NCI-H748 (cell line): ENCODE results near the gene WWC2.

Source experiments
- DNase-seq: peaks from one replicate; lab custom pipeline; 2025; ENCODE audit not compliant: unreplicated experiment; lab: John Stamatoyannopoulos, UW

The WWC2 gene

DNA sequence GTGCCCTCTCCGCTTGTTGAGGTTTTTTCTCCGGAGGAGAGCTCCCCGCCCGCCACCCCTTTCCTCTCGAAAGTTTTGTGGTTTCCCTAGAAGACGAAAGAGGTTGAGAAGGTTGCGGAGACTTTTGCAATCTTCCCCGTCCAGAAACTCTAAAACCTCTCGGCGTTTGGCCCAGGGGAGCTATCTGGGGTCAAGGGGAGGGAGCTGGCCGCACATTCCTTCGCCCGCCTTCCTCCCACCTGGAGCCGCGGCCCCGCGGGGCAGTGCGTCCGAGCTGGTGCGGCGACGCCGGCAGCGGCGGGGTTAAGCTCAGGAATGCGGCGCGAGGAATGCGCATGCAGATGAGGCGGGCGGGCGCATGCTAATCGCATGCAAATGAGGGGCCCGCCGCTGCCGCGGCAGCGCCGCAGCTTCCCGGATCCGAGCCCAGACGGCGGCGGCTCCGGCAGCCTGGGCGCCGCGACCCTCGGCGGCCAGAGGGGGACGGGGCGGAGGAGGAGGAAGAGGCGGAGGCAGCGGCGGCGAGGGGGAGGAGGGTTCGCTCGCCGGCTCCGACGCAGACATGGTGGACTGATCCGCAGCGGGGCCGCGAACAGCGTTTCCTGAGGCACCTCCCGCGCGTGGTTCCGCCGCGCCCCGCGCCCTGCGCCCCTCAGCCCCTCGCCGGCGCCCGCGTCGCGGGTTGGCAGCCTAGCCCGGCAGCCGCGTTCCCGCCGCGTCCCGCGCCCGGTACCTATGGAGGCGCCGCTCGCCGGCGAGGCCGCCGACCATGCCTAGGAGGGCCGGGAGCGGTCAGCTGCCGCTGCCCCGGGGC, at the start of gene WWC2:
Gene WWC2, plus strand, starts transcription at position 535 of the 814 bp plus-strand sequence. Its CDS starts 235 bp downstream, at position 770.
- peak; percentile 79 for DNase-seq

DNA sequence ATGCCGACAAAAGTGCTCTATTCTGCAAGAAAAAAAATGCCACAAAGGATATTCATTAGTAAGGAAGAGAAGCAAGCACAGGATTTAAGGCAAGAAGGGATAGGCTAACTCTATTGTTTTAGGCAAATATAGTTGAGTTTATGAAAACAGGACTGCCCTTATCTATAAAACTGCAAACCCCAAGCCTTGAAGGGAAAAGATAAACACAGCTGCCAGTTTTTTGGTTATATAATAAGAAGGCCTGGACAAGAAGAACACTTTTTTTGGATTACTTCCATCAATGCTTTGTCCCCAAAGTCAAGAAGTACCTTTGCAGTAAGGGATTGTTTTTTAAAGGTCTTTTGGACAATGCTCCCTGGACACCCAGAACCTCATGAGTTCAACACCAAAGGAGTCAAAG, 45.4 kb upstream of the WWC2 start:
- DNase-seq: no peak

DNA sequence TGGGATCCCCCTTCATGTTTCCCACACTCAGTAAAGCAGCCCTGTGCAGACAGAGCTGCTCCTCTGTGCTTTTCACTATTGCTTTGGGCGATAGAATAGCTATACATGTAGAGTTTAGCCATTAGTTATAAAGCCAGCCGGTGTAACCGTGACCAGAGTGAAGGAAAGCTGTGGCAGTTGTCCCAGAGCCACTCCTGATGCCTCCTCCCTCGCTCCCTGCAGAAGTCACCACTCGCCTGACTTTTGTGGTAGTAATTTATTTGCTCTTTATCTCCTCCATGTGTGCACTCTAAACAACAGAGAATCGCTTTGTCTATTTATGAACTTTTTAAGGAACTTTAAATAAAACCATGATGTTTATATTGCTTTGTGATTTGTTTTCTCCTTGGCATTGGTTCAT, 41.8 kb upstream of the WWC2 start:
- DNase-seq: no peak

DNA sequence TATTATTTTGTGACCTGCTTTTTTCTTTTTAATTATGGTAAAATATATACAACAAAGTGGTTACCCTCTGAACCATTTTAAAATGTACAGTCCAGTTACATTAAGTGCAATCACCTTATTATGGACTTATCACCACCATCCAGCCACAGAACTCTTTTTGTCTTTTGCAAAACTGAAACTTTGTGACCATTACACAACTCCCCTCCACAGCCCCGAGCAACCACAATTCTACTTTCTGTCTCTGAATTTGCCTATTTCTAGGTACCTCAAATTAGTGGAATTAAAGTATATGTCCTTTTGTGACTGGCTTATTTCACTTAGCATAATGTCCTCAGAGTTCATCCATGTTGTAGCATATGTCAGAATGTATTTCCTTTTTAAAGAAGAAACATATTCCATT, 39.3 kb upstream of the WWC2 start:
- DNase-seq: no peak

DNA sequence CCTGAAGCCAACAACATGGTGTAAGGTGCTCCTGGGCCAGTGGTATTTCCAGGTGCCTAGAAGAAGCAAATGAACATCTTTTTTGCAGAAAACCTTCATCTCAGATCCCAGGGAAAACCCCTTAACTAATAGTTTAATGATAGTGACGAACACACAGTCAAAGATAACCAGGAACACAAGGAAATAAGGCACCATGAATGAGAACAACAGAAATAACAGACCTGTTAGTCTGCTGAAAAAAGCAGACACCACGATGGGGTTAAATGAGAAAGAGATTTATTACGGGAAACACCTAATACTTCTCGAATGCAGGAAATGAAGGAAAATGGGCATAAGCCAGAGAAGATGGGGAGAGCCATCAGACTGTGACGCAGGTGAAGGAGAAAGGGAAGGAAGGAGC, 30.6 kb upstream of the WWC2 start:
- DNase-seq: no peak

DNA sequence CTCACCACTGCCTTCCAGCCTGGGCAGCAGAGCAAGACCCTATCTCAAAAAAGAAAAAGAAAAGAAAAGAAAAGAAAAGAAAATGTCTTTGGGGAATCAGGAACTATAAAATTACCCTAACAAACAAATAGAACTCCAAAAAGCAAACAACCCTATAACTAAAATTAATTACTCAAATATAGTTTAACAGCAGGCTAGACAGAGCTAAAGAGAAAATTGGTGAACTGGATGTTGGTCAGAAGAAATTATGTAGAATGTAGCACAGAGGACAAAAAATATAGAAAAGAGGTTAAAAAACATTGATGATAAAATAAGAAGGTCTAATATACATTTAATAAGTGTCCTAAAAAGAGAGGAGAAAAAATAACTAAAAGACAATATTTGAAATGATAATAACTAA, 27.8 kb upstream of the WWC2 start:
- DNase-seq: no peak

DNA sequence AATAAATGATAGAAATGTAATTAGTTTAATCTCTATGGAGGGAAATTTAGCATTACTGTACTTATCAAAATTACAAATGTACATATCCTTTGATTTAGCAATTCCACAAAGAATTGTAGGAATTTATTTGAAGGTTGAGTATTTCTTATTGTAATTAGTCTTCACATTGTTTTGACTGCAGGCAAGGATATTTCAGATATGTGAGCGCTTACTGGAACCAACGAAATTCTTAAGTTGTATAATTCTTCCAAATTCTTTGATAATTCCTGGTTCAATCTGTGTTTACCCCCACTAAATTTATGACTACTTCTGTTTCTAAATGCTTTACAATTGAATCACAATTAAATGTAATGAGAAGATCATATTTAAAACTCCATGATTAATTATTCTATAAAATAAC, 26.9 kb upstream of the WWC2 start:
- DNase-seq: no peak

DNA sequence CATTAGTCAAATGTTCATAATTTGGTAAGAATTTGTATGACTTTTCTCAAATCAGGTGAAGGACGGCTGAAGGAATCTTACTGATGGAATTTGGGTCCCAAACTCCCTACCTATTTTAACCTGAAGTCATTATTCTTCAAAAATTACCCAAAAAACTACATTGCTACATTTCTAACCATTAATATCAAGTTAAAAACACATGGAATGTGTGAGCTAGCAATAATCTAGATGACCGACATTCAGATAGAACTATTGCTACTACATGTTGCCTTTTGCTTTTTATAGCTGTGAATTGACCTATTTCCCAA, 25.3 kb upstream of the WWC2 start:
- no peak for DNase-seq

DNA sequence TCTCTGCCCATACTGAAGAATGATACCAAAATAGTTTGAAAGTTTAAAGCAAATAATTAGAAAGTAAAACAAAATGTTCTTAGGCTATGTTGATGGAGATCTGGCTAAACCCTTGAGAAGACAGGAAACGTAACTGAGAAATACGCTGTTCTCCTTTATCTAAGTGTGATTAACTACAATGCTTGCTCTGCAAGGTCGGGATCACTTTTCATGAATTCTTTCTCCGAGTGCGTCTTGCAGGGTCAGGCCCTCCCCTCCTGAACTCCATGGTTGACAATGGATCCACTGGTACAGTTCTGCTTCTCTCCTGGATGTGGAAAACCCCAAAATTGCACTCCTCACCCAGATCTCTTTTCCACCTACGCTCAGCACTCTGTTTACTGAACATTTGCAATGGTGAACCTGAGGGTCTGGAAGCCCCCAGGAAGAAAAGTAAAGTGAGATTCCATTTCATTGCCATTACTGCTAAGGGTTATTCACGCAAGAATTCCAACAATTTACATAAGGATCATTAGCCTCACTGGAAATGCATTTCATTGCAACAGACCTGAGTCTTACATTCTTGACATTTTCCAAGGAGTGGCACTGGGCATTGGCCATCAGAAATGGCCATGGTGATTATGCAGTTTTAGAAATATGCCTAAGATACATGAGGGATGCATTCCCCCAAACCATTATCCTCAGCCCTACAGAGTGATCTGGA, 24.6 kb upstream of the WWC2 start:
- no peak for DNase-seq

DNA sequence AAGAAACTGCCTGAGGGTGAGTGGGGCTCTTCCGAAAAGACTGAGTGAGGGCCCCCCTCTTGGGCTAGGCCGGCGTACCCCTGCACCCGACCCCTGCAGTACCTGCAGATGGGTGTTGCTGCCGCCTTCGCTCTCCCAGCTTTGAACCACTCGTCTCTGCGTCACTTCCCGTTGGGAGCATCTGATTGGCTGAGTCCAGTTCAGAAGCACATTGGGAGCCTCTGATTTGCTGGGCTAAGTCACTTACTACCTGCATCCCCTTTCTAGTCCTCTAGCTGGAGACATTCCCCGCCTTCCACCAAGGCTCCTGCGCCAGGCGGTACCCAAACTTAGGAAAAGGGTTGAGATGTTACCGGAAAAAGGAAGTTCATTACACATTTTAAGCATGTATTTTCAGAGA, 20.4 kb upstream of the WWC2 start:
- DNase-seq: no peak

DNA sequence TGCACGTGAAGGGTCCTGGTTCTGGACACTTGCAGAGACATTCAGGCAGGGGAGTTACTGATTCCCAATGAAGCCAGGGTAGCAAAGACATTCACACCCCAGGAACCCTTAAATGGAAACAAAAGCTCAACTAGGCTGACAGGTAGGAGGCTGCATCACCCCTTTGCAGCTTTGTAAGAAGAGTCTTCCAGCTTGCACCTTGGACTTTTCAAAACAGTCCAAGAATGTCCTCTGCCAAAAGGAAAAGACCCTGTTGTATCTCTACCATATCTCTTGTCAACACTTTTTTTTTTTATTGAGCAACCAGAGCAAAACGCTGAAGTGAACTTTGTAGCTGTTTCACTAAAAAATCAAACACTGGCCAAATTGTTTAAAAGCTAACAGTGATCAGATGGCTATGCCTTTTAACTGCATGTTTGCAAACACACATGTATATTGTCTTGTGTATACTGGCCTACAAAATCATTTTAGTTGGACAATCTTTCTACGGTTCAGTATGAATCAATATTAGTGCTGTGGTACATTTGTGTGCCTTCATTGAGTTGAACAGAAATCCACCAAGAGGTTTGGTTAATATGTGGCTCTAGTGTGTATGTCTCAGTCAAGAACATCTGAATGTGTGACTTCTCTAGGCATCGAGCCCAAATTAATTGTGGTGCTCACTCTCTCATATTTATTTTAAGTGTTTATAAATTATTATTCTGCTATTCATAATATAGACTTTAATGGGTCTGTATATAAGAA, 18.5 kb upstream of the WWC2 start:
- DNase-seq: no peak

DNA sequence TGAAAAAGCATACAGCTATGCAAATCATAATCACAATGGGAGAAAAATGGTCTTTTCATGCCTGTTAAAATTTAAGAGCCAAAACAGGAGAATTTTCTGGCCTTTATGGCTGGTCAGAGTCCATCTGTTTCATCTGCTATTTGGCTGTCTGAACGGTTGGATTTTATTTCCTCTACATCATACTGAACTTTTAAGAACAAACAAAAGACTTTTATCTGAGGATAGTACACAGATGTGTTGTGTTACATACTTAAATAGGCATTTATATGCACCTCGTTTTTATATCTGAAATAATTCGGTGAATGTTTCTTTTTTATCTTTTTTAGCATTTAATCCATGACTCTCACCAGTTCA, 18.0 kb upstream of the WWC2 start:
- DNase-seq: no peak

DNA sequence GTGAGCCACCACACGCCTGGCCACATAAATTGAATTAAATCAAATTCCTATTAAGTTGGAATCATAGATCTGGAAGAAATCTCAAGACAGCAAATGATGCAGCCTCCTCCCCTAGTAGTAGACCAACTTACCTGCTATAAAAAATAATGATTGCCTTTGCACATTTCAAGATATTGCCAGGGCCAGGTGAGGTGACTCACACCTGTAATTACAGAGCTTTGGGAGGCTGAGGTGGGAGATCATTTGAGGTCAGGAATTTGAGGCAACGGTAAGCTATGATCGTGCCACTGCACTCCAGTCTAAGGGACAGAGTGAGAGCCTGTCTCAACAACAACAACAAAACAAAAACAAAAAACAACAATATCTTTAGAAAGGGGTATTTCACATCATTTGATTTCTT, 17.0 kb upstream of the WWC2 start:
- DNase-seq: no peak

DNA sequence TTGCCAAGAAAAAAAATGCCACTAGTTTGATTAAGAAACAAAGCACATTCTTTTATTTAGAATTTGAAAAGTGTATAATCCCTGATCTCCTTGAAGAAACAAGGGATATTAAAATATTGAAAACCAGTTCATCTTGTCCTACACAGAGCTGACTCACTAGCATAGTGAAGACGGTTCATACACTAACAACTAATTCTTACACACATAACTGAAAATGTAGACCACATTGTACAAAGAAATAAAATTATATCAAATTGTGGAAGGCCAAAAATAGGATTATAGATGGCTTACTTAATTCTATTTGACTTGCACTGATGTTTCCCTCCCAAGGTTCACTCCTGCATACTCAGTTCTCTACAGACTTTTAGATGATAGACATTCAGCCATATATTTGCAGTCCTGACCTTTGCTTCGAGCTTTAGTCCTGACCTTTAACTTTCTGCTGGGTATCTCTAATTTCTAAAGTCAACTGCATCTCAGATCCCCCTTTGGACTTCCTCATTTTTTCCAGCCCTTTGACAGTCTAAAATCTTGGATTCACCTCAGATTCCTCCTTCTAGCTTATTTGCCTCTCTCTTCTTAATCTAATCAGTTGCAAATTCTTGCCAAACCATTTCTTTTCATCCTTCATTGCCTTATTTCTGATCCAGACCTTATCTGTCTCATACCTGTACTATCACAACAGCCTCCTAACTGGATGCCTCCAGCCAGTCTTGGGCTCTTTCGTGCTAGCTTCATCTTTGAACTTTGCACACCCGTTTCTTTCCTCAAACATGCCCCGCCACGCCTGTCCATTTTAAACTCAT, 4.5 kb upstream of the WWC2 start:
- no peak for DNase-seq

DNA sequence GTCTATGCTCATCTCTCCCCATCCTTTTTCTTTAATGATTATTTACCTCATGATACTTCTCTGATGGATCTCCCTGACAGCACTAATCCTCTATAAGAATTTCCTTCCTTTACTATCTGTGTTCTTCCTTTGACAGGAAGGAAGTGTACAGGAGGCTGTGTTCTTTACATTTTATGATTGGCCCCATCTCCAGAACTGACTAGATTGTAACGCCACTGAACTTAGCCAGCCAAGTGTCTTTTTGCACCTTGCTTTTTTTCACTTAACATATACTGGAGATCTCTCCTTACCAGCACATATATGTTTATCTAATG, 3.9 kb upstream of the WWC2 start:
- DNase-seq: no peak

DNA sequence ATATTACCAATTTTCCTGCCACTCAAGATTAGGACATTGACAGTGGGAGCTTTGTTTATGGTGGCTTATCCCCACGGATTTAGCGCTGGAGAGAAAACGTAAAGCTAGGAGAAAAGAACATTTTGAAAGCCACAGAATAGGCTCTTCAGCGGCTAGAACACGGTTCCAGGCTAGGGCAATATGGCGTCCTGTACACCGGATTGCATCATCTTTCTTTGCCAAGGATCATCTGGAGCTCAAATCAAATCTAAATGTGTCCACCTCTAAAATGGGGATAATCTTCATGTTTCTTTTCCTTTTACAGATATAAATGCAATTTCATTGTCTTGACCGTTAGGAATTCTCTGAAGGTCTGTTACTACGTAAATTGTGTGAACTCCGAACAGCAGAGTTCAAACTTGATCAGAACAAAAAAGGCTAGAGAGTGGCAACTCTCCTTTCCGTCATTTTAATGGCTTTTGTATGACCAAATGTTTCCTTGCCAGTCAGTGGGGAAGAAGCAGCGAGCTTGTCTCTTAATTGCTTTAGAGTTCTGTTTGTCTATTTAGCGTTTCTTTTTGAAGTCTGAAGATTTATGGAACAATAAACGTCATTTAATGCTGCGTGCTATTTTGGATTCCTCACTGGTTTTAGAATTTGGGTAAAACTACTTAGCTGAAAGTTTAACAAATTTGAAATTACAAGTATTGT, 2.6 kb upstream of the WWC2 start:
- no peak for DNase-seq

DNA sequence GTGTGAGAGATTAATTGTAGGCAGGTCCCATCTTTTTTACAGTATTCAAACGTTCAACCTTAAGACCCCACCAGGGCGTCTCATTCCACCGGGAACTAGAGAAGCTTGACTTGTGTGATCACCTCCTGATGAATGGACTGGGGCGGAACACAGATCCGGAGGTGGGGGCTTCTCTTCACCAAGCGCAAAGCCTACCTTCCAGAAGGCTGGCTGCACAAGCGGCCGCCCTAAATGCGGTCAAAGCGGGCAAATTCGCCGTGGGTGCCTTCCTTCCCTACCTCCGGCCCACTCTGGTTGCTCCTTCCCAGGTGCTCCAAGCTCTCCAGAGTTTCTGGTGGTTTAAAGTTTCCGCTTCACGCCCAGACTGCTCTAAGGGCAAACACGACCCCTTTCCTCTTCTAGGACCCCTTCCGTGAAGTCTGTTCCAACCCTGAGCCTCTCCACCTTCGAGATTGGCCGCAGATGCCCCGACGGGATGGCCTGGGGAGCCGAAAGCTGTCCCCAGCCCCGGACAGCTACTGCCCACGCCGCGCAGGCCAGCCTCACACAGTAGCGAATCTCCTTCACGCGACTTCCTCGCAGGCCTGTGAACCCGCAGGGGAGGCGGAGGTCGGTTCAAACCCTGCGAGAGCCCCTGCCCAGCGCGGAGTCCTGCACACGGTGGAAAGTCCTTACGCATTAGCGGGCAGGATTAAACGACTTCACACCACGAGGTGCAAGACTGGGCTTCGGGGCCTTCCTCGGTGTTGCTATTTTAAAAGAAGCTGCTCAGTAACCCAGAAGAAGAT, 1.6 kb upstream of the WWC2 start:
- no peak for DNase-seq

DNA sequence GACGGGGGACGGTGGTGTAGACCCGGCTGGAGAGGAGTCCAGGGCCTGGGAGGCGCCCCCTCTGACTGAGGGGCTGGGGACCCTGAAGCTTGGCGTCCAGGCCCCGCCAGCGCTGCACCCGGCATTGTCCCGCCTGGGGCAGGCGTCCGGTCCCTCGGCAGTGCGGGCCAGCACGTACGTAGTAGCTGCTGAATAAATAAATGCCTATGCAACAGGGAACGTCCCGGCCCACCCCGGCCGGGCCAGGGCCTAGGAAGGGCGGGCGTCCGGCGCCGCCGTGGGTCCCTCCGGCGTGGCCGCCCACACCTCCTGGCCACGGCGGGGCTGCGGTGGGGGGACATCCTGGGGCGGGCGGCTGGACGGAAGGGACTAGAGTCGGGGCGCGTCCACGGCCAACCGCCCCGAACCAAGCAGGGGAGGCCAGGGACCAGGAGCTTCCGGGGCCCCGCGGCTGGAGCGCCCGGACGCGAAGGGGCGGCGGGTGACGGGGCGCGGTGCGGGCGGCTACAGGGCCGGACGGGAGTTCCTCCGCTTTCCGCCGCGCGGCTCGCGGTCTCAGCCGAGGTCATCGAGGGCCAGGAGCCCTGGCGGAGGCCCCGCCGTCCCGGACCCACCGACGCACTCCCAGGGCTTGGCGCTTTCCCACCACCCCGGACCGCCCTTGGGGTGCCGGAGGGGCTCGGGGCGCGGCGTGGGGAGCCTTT, 886 bp upstream of the WWC2 start:
- no peak for DNase-seq

DNA sequence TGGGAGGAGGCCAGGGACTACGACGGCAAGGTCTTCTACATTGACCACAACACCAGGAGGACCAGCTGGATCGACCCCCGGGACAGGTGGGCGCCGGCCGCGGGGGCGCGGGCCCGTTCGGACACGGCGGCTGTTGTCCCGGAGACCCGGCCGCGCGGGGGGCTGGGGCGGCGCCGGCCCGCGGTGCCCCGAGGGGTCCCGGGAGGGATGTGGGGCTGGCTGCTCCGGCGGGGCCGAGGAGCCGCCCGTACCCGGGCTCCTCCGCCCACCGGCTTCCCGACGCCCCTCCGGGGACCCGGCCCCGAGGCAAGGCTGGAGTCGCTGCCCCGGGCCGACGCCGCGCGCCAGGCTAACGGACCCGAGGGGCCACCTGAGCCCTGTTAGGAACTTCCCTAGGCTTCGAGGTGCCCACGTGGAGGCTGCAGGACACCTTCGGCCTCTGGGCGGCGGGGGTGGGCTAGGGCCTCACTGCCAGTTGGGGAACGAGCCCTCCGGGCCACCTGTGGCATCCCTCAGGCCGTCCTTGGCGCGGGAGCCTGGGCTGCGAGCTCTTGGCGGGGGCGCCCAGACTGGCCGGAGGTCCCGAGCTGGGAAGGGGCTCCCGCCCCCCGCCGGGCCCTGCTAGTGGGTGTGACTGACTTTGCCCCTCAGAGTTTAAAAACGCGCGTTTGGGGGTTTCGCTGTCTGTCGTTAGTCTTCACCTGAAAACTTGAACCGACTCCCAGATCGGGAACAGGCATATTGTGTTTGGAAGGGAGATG, 660 bp downstream of the WWC2 start:
- peak; percentile 37 for DNase-seq
